IMR-90 (cell line): ENCODE results near the gene TAGAP. TPM values are rescaled to one million over a fixed set of nuclear protein-coding genes. Genes with fewer than 3 reads are reported as not detected.

Experiments used
- ATAC-seq: fragments of 200-7000 bp; cut with Tn5 transposase; 2 replicates; pipeline ENCODE4 v1.9.1; 2020; ENCODE audit warnings: low read depth, mild to moderate bottlenecking, moderate library complexity
- BruUV-seq: library from RNA; stranded (reverse); fragments of 400-500 nt; replicated peaks from 2 replicates; lab custom pipeline; 2021; lab: Mats Ljungman, UMichigan
- CTCF ChIA-PET: fragments of 300-600 bp; formaldehyde crosslinking; extraction: SDS; loops from one replicate; lab custom pipeline; 2021; ENCODE audit warnings: antibody characterized with exemption; lab: Yijun Ruan, JAX
- POLR2A ChIA-PET: fragments of 300-600 bp; sonication (Branson Sonifier 250); formaldehyde crosslinking; loops from one replicate; lab custom pipeline; 2022; ENCODE audit warnings: antibody characterized with exemption; ENCODE audit not compliant: unreplicated experiment; lab: Charles Lee
- DNase-seq: peaks from one replicate; pipeline ENCODE4 v3.0.0; 2013
- H2AFZ ChIP-seq: replicated peaks from 2 replicates; pipeline ENCODE3; 2013; ENCODE audit warnings: low read length, mild to moderate bottlenecking; ENCODE audit not compliant: poor library complexity
- H2AK5ac ChIP-seq: 2 replicates; pipeline ENCODE4 v1.6.1; 2013; ENCODE audit warnings: low read depth, low read length, inconsistent platforms
- H2AK9ac ChIP-seq: replicated peaks from 2 replicates; pipeline ENCODE3; 2013; ENCODE audit warnings: mild to moderate bottlenecking, low read depth, low read length, moderate library complexity; ENCODE audit not compliant: poor library complexity
- H2BK120ac ChIP-seq: 2 replicates; pipeline ENCODE4 v1.6.1; 2013; ENCODE audit warnings: low read depth, low read length, inconsistent platforms
- H2BK15ac ChIP-seq: 3 replicates; pipeline ENCODE4 v1.6.1; 2013; ENCODE audit warnings: low read depth, low read length, inconsistent platforms
- H2BK20ac ChIP-seq: 2 replicates; pipeline ENCODE4 v1.6.1; 2013; ENCODE audit warnings: low read depth, mild to moderate bottlenecking, inconsistent platforms, low read length, moderate library complexity
- H2BK5ac ChIP-seq: 2 replicates; pipeline ENCODE4 v1.6.1; 2013; ENCODE audit warnings: mild to moderate bottlenecking, low read depth, low read length, inconsistent platforms; ENCODE audit not compliant: poor library complexity, severe bottlenecking
- H3K14ac ChIP-seq: replicated peaks from 2 replicates; pipeline ENCODE4 v1.6.1; 2013; ENCODE audit warnings: low read depth, low read length, inconsistent platforms
- H3K18ac ChIP-seq: 2 replicates; pipeline ENCODE4 v1.6.1; 2013; ENCODE audit warnings: low read depth, low read length, control low read depth
- H3K23ac ChIP-seq: 2 replicates; pipeline ENCODE4 v1.6.1; 2013; ENCODE audit warnings: low read depth, low read length, inconsistent platforms
- H3K27ac ChIP-seq: 2 replicates; pipeline ENCODE4 v1.5.1; 2013; ENCODE audit warnings: mild to moderate bottlenecking, control low read depth, low read length; ENCODE audit not compliant: insufficient read depth
- H3K27me3 ChIP-seq: 2 replicates; pipeline ENCODE4 v1.6.1; 2013; ENCODE audit warnings: low read length; ENCODE audit not compliant: control insufficient read depth, insufficient read depth
- H3K36me3 ChIP-seq: 2 replicates; pipeline ENCODE4 v1.6.1; 2013; ENCODE audit warnings: low read length, mixed read lengths; ENCODE audit not compliant: control insufficient read depth, insufficient read depth
- H3K4ac ChIP-seq: 2 replicates; pipeline ENCODE4 v1.6.1; 2013; ENCODE audit warnings: low read depth, low read length, inconsistent platforms
- H3K4me1 ChIP-seq: 2 replicates; pipeline ENCODE4 v1.6.1; 2013; ENCODE audit warnings: low read length, mixed read lengths; ENCODE audit not compliant: control insufficient read depth, insufficient read depth
- H3K4me2 ChIP-seq: 2 replicates; pipeline ENCODE4 v1.6.1; 2013; ENCODE audit warnings: low read depth, mild to moderate bottlenecking, control low read depth, low read length, moderate library complexity
- H3K4me3 ChIP-seq: 2 replicates; pipeline ENCODE4 v1.5.1; 2013; ENCODE audit warnings: low read depth, mild to moderate bottlenecking, control low read depth, low read length, moderate library complexity; ENCODE audit not compliant: insufficient read depth
- H3K56ac ChIP-seq: 2 replicates; pipeline ENCODE4 v1.6.1; 2013; ENCODE audit warnings: low read length, inconsistent platforms; ENCODE audit not compliant: insufficient read depth; ENCODE audit errors: extremely low read depth
- H3K79me1 ChIP-seq, 2 experiments: 2 replicates each; pipeline ENCODE4 v1.6.1; 2013; ENCODE audit warnings: low read length in 2 of 2, inconsistent platforms in 1 of 2, low read depth in 1 of 2
- H3K9ac ChIP-seq: 2 replicates; pipeline ENCODE4 v1.6.1; 2013; ENCODE audit warnings: low read depth, low read length, control low read depth
- H3K9me1 ChIP-seq: 2 replicates; pipeline ENCODE4 v1.6.1; 2013; ENCODE audit warnings: low read length, inconsistent platforms; ENCODE audit not compliant: insufficient read depth
- H3K9me3 ChIP-seq: 2 replicates; pipeline ENCODE4 v1.6.1; 2013; ENCODE audit warnings: low read length; ENCODE audit not compliant: control insufficient read depth, insufficient read depth
- H4K20me1 ChIP-seq: 2 replicates; pipeline ENCODE4 v1.6.1; 2013; ENCODE audit warnings: low read length, inconsistent platforms; ENCODE audit not compliant: insufficient read depth
- H4K5ac ChIP-seq: 2 replicates; pipeline ENCODE4 v1.6.1; 2013; ENCODE audit warnings: mild to moderate bottlenecking, low read depth, low read length, control low read depth
- H4K8ac ChIP-seq, 2 experiments: 2 replicates each; pipeline ENCODE4 v1.6.1; 2013; ENCODE audit warnings: low read depth in 2 of 2, low read length in 2 of 2, control low read depth in 1 of 2, inconsistent platforms in 1 of 2
- H4K91ac ChIP-seq: 2 replicates; pipeline ENCODE4 v1.6.1; 2013; ENCODE audit warnings: low read depth, low read length, inconsistent platforms; ENCODE audit not compliant: insufficient read depth
- POLR2A ChIP-seq: IDR thresholded peaks from 2 replicates; pipeline ENCODE4 v1.6.1; 2012; ENCODE audit warnings: mild to moderate bottlenecking, low read depth, low read length
- RAD21 ChIP-seq: IDR thresholded peaks from 2 replicates; pipeline ENCODE4 v1.6.1; 2012; ENCODE audit warnings: low read length, improper control_type of control experiment
- RFX5 ChIP-seq: IDR thresholded peaks from 2 replicates; pipeline ENCODE4 v1.8.0; 2012; ENCODE audit warnings: low read depth, mild to moderate bottlenecking, low read length, moderate library complexity
- WGBS, 2 experiments: methylation state at CpG; one replicate each; pipeline versions ENCODE4 v1.1.5 to v1.1.7; 2013; ENCODE audit warnings: missing lambda C conversion rate in 2 of 2; ENCODE audit not compliant: insufficient read length in 1 of 2; ENCODE audit errors: extremely low coverage in 2 of 2; 5-methylcytosine and 5-hydroxymethylcytosine counted together
- dilution Hi-C: fragments of 300-500 bp; cut with HindIII; formaldehyde crosslinking; loops from one replicate; pipeline ENCODE4 v1.14.3; 2018; ENCODE audit warnings: low sequenced_read_pairs; ENCODE audit not compliant: unreplicated experiment
- in situ Hi-C: fragments of 300-500 bp; cut with MboI; formaldehyde crosslinking; loops from 3 replicates; pipeline ENCODE4 v1.14.3; 2019; ENCODE audit warnings: low sequenced_read_pairs, inconsistent platforms, mixed read lengths
- intact Hi-C: fragments of 100-400 bp; cut with micrococcal nuclease; formaldehyde crosslinking; loops from 2 replicates; pipeline ENCODE4 v1.10.0; 2022
- polyA plus RNA-seq, 3 experiments: library from polyadenylated mRNA; depleted of rRNA; stranded (reverse); fragments of >200 nt; gene quantifications; 2 replicates each; pipeline ENCODE4 v1.2.3, GENCODE V29; 2012; ENCODE audit warnings: low replicate concordance in 1 of 3
- total RNA-seq: library from RNA; depleted of rRNA; stranded (reverse); fragments of >200 nt; gene quantifications from 2 replicates; pipeline ENCODE4 v1.2.3, GENCODE V29; 2012

The TAGAP gene
- total and polyA plus RNA-seq, 2 of the 4 experiments (the other 2 are of a cell fraction) = not detected

- POLR2A ChIA-PET = no interaction called here
- no peaks in the 10 kb centered on the region for H3K9me1 ChIP-seq
- H3K9me3 ChIP-seq = no peaks in the 10 kb centered on the region
- H4K91ac ChIP-seq = no peak overlapping the region
- CTCF ChIA-PET = no interaction called here
- no peaks in the 10 kb centered on the region for H4K20me1 ChIP-seq
- DNase-seq (no peak), ATAC-seq (no peak)
- no peak overlapping the region for H2BK15ac ChIP-seq
- no peak overlapping the region for H2AK9ac ChIP-seq
- H4K8ac ChIP-seq = no peak overlapping the region
- intact Hi-C loops (no loop called here), in situ Hi-C loops (no loop called here), dilution Hi-C loops (no loop called here)
- H3K14ac ChIP-seq = no peak overlapping the region
- no peak overlapping the region for H2BK5ac ChIP-seq
- no peak overlapping the region for H3K9ac ChIP-seq
- H3K36me3 ChIP-seq = no peaks in the 10 kb centered on the region
- H2AK5ac ChIP-seq = no peak overlapping the region
- H3K4me1 ChIP-seq = no peaks in the 10 kb centered on the region
- no peak overlapping the region for H3K4me3 ChIP-seq
- no peak overlapping the region for H3K56ac ChIP-seq
- no peak overlapping the region for H3K23ac ChIP-seq
- H4K5ac ChIP-seq = no peak overlapping the region
- no peak overlapping the region for H2AFZ ChIP-seq
- H2BK20ac ChIP-seq = no peak overlapping the region
- no peaks in the 10 kb centered on the region for H3K79me1 ChIP-seq
- H3K4me2 ChIP-seq = no peak overlapping the region
- peaks cover 36% of the 10 kb centered on the region for H3K27me3 ChIP-seq
- no peak overlapping the region for H2BK120ac ChIP-seq
- TF ChIP-seq RFX5 (no peak), POLR2A (no peak), RAD21 (no peak)
- 41% methylated on average over 11 of the region's 17 CpGs; no CpG with 5 or more reads in 1 of the 2 experiments for WGBS, 2 experiments
- no TSS peak for BruUV-seq
- H3K4ac ChIP-seq = no peak overlapping the region
- no peak overlapping the region for H3K27ac ChIP-seq
- no peak overlapping the region for H3K18ac ChIP-seq
Observed at GRCh38 chr6:159068904-159069578, 24.2 kb upstream of the TAGAP start.
